Suppressor macrophage treated with lipopolysaccharide for 4 hours (primary cell): ENCODE results near the gene G6PC3.
"Not testable (repeated sequence)": the region's sequence is repeated elsewhere in the genome, so short reads cannot be mapped to it uniquely, and the experiment has no call there.

Experiments used
- DNase-seq: peaks from one replicate; pipeline ENCODE4 v3.0.0-alpha.2; 2020

G6PC3 gene

GRCh38 chr17:44110011-44110686 is 39.6 kb downstream of the G6PC3 start:
- DNase-seq = no peak

- peak; percentile 88 for DNase-seq
Observed at GRCh38 chr17:44110823-44111633, 40.5 kb downstream of the G6PC3 start.

- no peak for DNase-seq
Observed at GRCh38 chr17:44111777-44112176, 41.2 kb downstream of the G6PC3 start.

- DNase-seq = no peak
Observed at GRCh38 chr17:44112284-44113280, 42.0 kb downstream of the G6PC3 start.

GRCh38 chr17:44113382-44113781 is 42.8 kb downstream of the G6PC3 start:
- no peak for DNase-seq

GRCh38 chr17:44113868-44114840 is 43.6 kb downstream of the G6PC3 start:
- no peak for DNase-seq

- peak; percentile 58 for DNase-seq
Observed at GRCh38 chr17:44115585-44116415, 45.3 kb downstream of the G6PC3 start.

GRCh38 chr17:44117351-44117750 is 46.8 kb downstream of the G6PC3 start:
- no peak for DNase-seq

- DNase-seq = no peak
Observed at GRCh38 chr17:44118427-44119050, 48.0 kb downstream of the G6PC3 start.

GRCh38 chr17:44119062-44119461 is 48.5 kb downstream of the G6PC3 start:
- no peak for DNase-seq

GRCh38 chr17:44119798-44120197 is 49.3 kb downstream of the G6PC3 start:
- DNase-seq = no peak

- not testable (repeated sequence) for DNase-seq
Observed at GRCh38 chr17:44120281-44120680, 49.7 kb downstream of the G6PC3 start.

GRCh38 chr17:44120851-44121605 is 50.5 kb downstream of the G6PC3 start:
- DNase-seq = no peak

- DNase-seq = no peak
Observed at GRCh38 chr17:44121997-44122815, 51.7 kb downstream of the G6PC3 start.

- no peak for DNase-seq
Observed at GRCh38 chr17:44122816-44123355, 52.4 kb downstream of the G6PC3 start.

GRCh38 chr17:44123356-44124117 is 53.0 kb downstream of the G6PC3 start, which contains the start of gene HDAC5:
HDAC5 (minus strand) TSS chr17:44123641; CDS start chr17:44117515, 6,126 bp downstream.
- DNase-seq = peak; percentile 95

GRCh38 chr17:44124118-44124438 is 53.5 kb downstream of the G6PC3 start:
- DNase-seq = no peak
